Activated T-cell treated with anti-CD3 and anti-CD28 coated beads, Interleukin-2, amount 50 U/mL, for 1 hour (primary cell): ENCODE results near the gene ZRANB3.
"Not testable (repeated sequence)": the region's sequence is repeated elsewhere in the genome, so short reads cannot be mapped to it uniquely, and the experiment has no call there.

Source experiments
- DNase-seq: peaks from one replicate; pipeline ENCODE4 v3.0.0-alpha.2; 2020

The ZRANB3 gene

GRCh38 chr2:135121016-135121657 is 409.9 kb downstream of the ZRANB3 start:
- no peak for DNase-seq

- no peak for DNase-seq
These were observed 411.4 kb downstream of the ZRANB3 start for GRCh38 chr2:135119582-135119981.

- no peak for DNase-seq
These were observed 417.7 kb downstream of the ZRANB3 start for GRCh38 chr2:135113322-135113721.

GRCh38 chr2:135105513-135106316 is 425.3 kb downstream of the ZRANB3 start:
- not testable (repeated sequence) for DNase-seq

GRCh38 chr2:135103843-135104242 is 427.2 kb downstream of the ZRANB3 start:
- DNase-seq: no peak

- DNase-seq: no peak
These were observed 431.1 kb downstream of the ZRANB3 start for GRCh38 chr2:135099802-135100483.

- DNase-seq: no peak
These were observed 433.3 kb downstream of the ZRANB3 start for GRCh38 chr2:135097532-135098231.

- DNase-seq: no peak
These were observed 434.2 kb downstream of the ZRANB3 start for GRCh38 chr2:135096665-135097446.

GRCh38 chr2:135095591-135095990 is 435.4 kb downstream of the ZRANB3 start:
- no peak for DNase-seq

- DNase-seq: no peak
These were observed 436.5 kb downstream of the ZRANB3 start for GRCh38 chr2:135094508-135094907.

- no peak for DNase-seq
These were observed 437.2 kb downstream of the ZRANB3 start for GRCh38 chr2:135093670-135094330.

- DNase-seq: no peak
These were observed 437.8 kb downstream of the ZRANB3 start for GRCh38 chr2:135093193-135093592.

- no peak for DNase-seq
These were observed 439.3 kb downstream of the ZRANB3 start for GRCh38 chr2:135091681-135092080.

- DNase-seq: not testable (repeated sequence)
These were observed 441.4 kb downstream of the ZRANB3 start for GRCh38 chr2:135089597-135089996.
